Cerebellar nuclear complex (tissue), 1 donor: ENCODE measurements around the gene CEP57.
A peak's percentile ranks its signal among the peaks of the same experiment; 100 is the strongest.
"Not testable (repeated sequence)": the region's sequence is repeated elsewhere in the genome, so short reads cannot be mapped to it uniquely, and the experiment has no call there.

Experiments
- DNase-seq, 2 experiments: peaks; one replicate each; lab custom pipeline; 2025; lab: John Stamatoyannopoulos, UW

The CEP57 gene

GRCh38 chr11:95796501-95796900 lies 6.2 kb downstream of the CEP57 start:
- DNase-seq, result no peak

DNA sequence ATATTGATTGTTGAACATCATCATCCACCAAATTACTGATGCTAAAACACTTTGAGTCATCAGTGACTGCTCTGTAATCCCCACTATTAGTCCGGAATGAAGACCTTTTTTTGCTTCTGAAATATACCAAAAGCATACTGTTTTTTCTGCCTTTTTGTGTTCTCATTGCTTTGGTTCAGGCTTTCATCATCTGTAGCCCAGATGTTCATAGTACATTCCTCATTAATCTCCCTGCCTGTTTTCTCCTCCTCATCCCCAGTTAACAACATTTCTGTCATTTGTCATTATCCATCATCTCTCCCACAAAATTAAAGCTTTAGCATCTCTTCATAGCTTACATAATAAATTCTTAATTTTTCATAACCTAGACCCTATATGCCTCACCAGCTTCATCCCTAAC lies 9.2 kb downstream of the CEP57 start:
- no peak for DNase-seq

- DNase-seq, result no peak
Measured at GRCh38 chr11:95800438-95800837, 10.1 kb downstream of the CEP57 start.

- DNase-seq, result no peak
Measured at GRCh38 chr11:95802806-95803205, 12.5 kb downstream of the CEP57 start.

DNA sequence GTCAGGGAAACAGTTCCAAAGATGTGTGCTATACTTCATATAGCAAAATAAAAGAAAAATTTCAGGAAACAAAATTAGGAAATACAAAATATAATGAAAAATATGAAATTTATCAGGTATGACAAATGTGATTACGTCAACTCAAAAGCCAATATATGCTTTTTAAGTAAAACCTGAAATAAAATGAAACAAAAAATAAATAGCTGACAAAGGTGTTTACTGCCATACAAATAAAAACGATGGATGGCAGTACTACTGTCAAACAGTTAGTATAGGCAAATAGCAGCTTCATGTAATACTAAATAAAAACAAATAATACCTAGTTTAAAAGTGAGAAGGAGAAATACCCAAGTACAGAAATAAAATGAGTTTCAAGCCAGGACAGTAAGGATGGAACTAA lies 13.7 kb downstream of the CEP57 start:
- DNase-seq, result no peak

GRCh38 chr11:95805869-95806268 lies 15.6 kb downstream of the CEP57 start:
- DNase-seq, result no peak

DNA sequence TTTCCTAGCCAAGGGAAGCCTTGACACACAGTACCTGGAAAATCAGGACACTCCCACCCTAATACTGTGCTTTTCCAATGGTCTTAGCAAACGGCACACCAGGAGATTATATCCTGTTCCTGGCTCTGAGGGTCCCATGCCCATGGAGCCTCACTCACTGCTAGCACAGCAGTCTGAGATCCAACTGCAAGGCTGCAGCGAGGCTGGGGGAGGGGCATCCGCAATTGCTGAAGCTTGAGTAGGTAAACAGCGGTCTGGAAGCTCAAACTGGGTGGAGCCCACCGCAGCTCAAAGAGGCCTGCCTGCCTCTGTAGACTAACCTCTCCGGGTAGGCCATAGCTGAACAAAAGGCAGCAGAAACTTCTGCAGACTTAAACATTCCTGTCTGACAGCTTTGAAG lies 16.2 kb downstream of the CEP57 start:
- DNase-seq, result not testable (repeated sequence)

GRCh38 chr11:95811052-95811451 lies 20.8 kb downstream of the CEP57 start:
- DNase-seq, result not testable (repeated sequence)

DNA sequence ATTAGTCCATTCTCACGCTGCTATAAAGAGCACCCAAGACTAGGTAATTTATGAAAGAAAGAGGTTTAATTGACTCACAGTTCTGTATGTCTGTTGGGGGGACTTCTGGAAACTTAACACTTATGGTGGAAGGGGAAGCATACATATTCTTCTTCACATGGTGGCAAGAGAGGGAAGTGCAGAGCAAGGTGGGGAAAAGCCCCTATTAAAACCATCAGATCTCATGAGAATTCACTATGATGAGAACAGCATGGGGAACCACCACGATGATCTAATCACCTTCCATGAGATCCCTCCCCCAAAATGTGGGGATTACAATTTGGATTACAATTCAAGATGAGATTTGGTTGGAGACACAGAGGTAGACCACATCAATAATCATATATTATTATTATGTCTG lies 25.7 kb downstream of the CEP57 start:
- no peak for DNase-seq

DNA sequence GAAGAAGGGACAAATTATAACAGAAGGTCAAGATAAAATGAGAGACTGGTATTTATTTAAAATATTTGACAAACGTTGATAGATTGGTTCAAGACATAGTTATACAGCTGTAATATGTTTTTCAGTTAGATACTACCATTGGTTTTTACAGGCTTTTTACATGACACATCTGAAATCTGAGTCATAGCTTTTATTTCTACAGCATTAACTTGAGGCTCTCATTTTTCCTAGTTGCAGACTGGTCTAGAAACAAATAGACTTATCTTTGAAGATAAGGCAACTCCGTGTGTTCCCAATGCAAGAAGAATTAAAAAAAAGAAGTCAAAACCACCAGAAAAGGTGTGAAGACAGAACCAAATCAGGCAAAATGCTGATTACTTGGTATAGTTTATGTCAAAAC lies 31.3 kb downstream of the CEP57 start:
- DNase-seq, result no peak

DNA sequence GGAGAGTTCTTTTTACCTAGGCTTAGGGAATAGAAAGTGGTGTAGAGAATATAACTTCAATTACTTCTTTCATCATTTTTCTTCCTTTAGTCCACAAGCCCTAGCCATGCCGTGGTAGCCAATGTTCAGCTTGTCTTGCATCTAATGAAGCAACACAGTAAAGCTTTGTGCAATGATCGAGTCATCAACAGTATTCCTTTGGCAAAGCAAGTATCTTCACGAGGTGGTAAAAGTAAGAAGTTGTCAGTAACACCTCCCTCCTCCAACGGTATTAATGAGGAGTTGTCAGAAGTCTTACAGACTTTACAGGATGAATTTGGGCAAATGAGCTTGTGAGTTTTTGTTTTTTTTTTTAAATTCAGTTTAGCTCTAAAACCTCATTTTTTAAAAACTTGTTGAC lies 37.4 kb downstream of the CEP57 start:
- DNase-seq, result no peak

- DNase-seq, result no peak
Measured at GRCh38 chr11:95829580-95830259, 39.4 kb downstream of the CEP57 start.

DNA sequence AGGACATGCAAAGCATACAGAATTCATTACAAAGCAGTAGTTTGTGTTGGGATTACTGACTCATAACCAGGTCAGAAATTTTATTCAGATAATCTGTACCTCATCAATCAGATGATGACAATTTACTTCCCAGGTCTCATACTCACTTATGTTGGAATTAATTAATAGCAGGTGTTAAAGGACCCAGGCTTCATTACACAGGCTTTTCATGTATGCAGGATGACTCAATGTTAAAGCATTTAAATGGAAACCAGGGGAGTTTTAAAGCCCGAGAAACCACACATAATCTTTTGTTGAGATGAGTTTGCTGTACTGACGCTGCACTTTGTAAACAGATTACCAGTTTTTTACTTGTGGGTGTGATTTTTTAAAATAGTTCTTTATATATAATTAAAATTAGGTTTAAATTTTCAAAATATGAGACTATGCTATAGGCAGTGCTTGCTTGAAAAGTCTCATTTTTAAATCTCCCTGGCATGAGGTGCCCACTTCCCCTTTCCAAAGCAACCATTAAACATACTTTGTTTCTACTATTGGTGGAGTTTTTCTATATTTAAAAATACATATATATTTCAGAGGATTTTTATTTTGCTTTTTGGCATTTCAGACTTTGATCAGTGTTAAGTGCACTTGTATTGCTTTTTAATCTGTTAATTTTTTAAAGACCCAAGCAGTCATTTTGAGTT lies 41.0 kb downstream of the CEP57 start:
- DNase-seq, result no peak

GRCh38 chr11:95832763-95833162 lies 42.5 kb downstream of the CEP57 start:
- no peak for DNase-seq

DNA sequence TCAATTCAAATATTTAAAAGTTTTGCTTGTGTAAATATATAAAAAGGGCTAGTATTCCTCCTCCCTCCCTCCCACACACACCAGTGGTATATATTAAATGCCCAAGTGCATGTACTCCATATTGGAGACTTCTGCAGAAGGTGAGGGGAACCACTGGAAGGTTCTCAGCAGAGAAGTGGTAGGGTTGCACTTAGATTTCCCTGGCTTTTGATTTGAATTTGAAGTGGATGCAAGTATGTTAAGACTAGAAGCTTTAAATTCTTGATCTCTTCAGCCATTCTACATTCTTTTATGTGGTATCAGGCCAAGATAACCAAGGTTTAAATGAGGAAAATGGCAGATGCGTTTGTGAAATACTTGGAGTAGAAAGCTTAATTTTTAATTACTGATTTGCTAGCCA lies 43.1 kb downstream of the CEP57 start:
- no peak for DNase-seq

- DNase-seq, result no peak
Measured at GRCh38 chr11:95835351-95835750, 45.1 kb downstream of the CEP57 start.

DNA sequence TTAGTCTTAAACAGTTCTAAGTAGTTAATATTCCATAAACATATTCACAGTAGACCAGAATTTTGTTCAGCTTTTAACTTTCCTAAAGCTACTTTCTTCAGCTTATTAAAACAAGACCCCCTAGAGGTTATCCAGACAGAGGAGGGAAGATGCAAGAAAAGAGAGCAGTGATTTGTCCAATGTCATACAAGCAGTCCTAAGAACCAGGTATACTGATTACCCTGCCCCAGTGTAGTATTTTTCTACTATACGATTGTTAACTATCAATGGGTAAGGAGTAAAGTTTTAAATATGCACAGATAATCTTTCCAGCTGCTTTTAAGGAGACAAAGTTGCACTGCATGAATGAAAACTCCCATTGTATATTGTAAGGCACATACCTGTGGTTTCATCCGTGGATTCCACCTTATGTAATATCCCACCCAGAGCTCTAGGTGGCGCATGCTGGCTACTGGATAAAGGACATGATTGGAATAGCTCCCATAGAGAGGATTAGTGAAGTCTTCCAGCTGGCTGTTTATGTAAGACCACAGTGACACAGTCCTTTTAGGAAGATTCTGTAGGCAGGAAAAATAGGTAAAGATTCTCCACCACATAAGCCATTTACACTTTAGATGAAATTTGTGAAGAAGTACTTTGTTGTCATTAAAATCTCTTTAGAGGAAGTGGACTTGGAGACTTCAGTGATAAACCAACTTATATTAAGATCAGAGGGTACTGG lies 45.6 kb downstream of the CEP57 start:
- peak; percentile 58 to 94 for DNase-seq

DNA sequence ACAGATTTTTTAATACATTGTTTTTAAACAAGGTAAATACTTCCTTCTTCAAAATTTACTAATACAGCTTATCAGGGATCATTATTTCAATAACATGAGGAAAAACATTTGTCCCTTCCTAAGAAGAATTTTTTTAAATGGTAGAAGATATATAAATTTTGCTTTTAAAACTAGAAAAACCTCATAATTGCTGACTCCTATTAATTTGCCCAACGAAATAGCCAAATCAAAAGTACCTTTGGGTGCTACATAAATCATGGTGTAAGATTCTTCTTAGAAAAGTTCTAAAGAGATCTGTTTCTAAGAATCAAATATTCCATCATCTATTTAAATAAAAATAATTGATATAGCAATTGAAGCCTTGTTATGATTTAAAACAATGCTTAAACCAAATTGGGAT lies 54.9 kb downstream of the CEP57 start:
- no peak for DNase-seq

DNA sequence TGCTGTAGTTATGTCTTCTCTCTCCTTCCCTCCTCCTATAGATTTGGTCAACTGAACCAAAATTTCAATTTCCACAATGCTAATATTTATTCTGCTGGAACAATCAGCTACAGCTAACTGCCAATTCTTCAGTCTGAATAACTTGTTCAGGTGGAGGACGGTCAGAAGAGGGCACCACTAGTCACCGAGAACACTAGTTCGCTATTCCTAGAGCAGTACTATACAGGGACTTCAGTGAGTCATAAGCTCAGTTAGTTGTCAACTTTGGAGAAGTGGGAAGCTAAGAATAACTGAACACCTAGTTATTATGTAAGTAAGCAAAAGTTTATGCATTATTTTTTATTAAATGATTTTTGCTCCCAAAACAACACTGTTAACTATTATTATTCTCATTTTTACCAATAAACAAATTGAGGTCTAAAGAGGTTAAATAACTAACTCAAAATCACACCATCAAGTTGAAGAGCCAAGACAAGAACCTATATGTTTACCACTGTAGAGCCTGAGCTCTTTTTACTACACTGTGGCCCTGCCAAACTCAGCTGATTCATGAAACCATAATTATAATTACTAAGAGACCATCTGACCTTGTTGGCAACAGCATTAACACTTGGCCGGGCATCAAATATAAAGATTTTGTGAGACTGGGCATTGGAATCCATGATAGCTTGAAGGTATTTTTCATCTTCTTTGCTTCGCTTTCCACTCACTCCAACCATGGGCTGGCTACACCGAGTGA lies 59.0 kb downstream of the CEP57 start:
- DNase-seq, result peak in 1 of 2 experiments; percentile 20

DNA sequence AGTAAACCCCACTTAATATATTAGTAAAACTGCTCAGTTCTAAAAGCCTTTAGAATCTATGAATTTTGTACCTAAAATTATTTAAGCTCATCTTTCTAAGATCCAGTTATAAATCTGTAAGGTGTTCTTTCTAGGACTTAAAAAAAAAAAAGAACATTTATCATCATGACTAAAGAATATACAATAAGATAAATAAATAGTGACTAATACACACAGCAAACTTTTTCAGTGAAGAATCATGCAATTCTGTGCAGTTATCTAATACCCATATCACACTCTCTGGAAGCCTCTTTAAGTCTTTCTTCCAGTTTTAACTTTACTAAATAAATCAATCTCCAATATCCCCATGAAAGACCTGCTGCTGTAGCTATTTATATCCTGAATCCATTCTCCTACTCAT lies 59.8 kb downstream of the CEP57 start:
- no peak for DNase-seq

GRCh38 chr11:95853138-95853537 lies 62.8 kb downstream of the CEP57 start:
- DNase-seq, result no peak

GRCh38 chr11:95853862-95854261 lies 63.6 kb downstream of the CEP57 start:
- DNase-seq, result no peak
